Loucy (cell line): ENCODE data around the gene PARP8.

Experiments
- EZH2phosphoT487 ChIP-seq: fragments of 200-600 bp; IDR thresholded peaks from 2 replicates; pipeline ENCODE4 v1.6.1; 2018; ENCODE audit warnings: antibody characterized with exemption, mild to moderate bottlenecking, moderate library complexity, borderline replicate concordance
- TF ChIP-seq, protein P1 (sequence below): fragments of 200-600 bp; sonication (generic); conservative IDR thresholded peaks from 2 replicates; pipeline ENCODE4 v1.5.1; 2014; ENCODE audit warnings: mild to moderate bottlenecking, antibody characterized with exemption, low read length

DNA sequence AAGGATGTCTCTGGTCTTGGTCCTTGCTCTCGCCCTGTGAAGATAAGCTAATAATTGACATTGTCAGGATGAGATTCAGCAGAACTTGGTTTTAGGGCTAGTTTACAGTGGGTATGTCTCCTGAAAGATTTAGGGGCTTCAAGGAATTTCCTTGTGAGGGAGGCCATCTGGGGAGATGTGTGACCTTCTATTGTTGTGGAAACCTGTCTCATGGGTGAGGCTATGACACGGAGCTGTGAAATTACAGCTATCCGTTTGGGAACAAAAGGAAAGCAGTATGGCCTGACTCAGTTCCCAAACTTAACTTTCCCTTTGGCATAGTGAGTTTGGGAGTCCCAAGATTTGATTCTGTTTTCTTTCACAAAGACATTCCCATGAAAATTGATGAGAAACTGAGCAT is 142.0 kb downstream of the PARP8 start:
- TF ChIP-seq, protein P1, sequence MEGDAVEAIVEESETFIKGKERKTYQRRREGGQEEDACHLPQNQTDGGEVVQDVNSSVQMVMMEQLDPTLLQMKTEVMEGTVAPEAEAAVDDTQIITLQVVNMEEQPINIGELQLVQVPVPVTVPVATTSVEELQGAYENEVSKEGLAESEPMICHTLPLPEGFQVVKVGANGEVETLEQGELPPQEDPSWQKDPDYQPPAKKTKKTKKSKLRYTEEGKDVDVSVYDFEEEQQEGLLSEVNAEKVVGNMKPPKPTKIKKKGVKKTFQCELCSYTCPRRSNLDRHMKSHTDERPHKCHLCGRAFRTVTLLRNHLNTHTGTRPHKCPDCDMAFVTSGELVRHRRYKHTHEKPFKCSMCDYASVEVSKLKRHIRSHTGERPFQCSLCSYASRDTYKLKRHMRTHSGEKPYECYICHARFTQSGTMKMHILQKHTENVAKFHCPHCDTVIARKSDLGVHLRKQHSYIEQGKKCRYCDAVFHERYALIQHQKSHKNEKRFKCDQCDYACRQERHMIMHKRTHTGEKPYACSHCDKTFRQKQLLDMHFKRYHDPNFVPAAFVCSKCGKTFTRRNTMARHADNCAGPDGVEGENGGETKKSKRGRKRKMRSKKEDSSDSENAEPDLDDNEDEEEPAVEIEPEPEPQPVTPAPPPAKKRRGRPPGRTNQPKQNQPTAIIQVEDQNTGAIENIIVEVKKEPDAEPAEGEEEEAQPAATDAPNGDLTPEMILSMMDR: no peak
- TF ChIP-seq EZH2phosphoT487: no peak
